Measurements from ENCODE around the gene ACBD6.

The ACBD6 gene

DNA sequence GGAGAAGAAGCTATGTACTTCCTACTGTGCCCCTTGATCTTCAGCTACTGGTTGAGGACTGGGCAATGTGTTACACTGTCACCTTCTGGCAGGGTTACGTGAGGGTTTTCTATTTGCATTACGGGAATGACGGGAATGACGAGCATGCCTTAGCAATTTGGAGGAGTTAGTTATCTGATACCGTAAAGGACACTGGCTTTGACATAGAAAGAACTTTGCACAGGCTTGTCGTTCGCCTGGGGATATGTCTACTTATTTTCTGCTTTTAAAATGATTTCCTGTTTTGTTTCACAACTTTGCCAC is 19.8 kb upstream of the ACBD6 start:
- TF ChIP-seq, protein P1, sequence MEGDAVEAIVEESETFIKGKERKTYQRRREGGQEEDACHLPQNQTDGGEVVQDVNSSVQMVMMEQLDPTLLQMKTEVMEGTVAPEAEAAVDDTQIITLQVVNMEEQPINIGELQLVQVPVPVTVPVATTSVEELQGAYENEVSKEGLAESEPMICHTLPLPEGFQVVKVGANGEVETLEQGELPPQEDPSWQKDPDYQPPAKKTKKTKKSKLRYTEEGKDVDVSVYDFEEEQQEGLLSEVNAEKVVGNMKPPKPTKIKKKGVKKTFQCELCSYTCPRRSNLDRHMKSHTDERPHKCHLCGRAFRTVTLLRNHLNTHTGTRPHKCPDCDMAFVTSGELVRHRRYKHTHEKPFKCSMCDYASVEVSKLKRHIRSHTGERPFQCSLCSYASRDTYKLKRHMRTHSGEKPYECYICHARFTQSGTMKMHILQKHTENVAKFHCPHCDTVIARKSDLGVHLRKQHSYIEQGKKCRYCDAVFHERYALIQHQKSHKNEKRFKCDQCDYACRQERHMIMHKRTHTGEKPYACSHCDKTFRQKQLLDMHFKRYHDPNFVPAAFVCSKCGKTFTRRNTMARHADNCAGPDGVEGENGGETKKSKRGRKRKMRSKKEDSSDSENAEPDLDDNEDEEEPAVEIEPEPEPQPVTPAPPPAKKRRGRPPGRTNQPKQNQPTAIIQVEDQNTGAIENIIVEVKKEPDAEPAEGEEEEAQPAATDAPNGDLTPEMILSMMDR (IDR thresholded peaks at IDR 0.05), result no peak

DNA sequence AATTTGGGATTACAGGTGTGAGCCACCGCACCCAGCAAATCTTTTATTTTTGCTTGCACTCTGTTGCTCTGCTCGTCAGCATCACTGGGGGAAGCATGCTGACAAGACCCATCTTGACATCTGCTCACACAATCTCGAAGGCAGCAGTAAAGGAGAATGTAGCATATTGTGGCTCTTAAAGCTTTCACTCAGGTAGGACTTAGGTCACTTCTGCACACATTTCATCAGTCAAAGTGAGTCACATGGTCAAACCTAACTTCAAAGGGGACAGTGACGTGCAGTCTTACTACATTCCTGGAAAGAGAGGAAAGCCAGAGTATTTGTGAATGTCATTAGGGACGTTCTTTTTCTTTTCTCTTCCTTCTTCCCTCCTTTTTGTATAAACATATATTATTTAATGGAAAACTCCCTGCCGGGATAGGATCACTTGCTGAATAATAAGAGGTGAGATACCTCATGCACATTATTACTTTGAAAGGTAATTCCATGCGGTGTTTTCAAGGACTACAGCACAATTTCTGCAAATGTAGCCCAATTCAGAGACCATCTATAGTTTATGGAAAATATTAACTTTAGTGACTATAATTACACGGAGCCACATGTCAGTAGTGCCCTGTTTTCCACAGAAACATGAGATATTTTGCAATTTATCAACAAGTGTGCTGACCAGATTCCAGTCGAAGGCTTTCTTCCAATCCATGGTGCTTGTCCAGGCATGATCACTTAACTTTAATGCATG is 19.3 kb upstream of the ACBD6 start:
- TF ChIP-seq, protein P1 (IDR thresholded peaks at IDR 0.05), result no peak

DNA sequence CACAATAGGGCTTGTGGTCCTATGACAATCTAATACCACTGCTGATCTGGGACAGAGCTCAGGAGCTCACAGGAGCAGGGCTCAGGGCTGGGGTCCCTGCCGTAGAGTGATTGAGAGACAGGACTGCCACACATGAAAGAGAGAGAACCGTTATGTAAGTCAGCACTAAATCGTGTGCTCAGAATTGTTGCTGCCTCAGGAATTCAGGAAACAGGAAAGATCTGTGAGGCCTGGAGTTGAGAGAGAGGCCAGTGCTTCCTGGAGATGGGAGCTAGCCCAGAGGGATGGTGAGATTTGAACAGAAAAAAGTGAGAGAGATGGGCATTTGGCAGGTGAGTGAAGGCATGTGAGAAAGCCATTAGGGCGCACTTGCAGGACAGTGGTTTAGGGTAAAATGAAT is 17.5 kb upstream of the ACBD6 start:
- TF ChIP-seq, protein P1 (IDR thresholded peaks at IDR 0.05), result no peak

DNA sequence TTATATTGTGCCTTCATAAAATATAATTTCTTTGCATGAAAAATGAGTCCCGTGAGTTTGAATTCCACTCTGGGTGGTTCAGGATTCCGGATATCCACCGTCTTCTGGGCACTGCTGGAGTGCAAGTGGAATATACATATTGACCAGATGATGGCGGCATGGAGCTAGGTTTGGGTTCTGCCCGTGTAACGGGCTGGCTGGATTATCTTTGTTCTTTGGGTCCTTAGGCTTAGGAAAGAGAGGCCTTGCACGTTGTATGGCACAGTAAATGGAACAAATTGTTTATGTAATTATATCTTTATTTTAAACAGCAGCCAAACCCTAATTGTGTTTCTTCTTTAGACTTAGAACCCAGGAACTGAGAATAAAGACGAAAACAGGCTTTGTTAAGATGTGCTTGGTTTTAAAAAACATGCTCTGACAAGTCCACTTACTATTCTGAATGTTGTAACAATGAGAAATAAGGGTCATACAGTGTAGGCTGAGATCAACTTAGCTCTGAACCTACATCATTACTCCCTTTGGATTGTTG is 13.5 kb upstream of the ACBD6 start:
- TF ChIP-seq, protein P1 (IDR thresholded peaks at IDR 0.05), result peak; percentile 95

DNA sequence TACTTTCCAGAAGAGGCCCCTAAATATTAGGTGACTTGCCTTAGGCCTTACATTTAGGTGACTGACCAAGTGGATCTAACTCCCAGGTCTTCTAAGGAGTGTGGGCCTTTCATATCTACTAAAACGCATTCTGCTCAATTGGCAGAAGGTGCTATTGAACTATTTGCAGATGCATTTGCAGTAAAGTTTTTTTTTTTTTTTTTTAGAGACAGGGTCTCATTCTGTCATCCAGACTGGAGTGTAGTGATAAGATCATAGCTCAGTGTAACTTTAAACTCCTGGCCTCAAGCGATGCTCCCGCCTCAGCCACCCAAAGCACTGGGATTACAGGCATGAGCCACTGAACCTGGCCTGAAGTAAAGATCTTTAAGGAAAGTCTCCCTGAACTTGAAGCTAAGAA is 13.0 kb upstream of the ACBD6 start:
- TF ChIP-seq, protein P1 (IDR thresholded peaks at IDR 0.05), result no peak

DNA sequence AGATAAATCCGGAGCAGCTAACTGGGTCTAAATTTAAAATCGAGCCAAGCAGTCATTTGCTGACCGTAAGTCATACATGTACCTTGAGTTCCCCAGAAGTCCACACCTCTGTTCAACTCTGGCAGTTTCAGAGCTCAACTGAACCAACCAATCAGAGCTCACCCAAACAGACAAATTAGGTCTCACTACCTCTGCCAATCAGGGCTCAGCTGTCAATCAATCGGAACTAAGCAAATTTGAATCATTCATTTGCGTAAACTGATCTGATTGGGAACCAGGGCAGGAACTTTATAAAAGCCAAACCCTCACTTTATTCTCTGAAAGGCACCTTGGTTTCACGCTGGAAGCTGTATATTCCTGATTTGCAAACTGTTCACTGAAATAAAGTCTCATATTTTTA is 11.2 kb upstream of the ACBD6 start:
- TF ChIP-seq, protein P1 (IDR thresholded peaks at IDR 0.05), result no peak

GRCh38 chr1:180510882-180511281 is 8.5 kb upstream of the ACBD6 start:
- TF ChIP-seq, protein P1 (IDR thresholded peaks at IDR 0.05), result no peak

DNA sequence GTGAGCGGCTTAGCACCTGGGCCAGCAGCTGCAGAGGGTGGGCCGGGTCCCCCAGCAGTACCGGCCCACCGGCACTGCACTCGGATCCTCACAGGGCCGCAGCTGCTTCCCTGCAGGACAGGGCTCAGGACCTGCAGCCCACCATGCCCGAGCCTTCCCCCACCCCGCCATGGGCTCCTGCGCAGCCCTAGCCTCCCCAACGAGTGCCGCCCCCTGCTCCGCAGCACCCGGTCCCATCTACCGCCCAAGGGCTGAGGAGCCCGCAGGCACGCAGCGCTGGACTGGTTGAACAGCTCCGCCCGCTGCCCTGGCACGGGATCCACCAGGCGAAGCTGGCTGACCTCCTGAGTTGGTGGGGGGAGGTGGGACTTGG is 6.3 kb upstream of the ACBD6 start:
- TF ChIP-seq, protein P1 (IDR thresholded peaks at IDR 0.05), result no peak
